Measurements from ENCODE around the gene ARL14EPL. TPM values are rescaled to one million over a fixed set of nuclear protein-coding genes. Genes with fewer than 3 reads are reported as not detected.

ARL14EPL gene
- total and polyA plus RNA-seq, 8 donors = not detected

DNA sequence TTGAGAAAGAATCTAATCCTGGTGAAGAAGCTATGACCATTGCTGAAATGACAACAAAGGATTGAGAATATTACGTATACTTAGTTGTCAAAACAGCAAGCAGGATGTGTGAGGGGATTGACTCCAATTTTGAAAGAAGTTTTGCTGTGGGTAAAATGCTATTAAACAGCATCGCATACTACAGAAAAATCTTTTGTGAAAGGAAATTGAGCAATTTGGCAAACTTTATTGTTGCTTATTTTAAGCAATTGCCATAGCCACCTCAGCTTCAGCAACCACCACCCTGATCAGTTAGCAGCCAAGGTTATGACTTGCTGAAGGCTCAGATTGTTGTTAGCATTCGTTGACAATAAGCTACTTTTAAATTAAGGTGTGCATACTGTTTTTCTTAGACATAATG, 22.5 kb upstream of the ARL14EPL start:
- Histone ChIP-seq H3K4me3 (no peak overlapping the region), H3K36me3 (no peaks in the 10 kb centered on the region), H3K27me3 (no peaks in the 10 kb centered on the region), H3K27ac (no peak overlapping the region), H3K4me1 (no peaks in the 10 kb centered on the region), H3K9me3 (no peaks in the 10 kb centered on the region)
- TF ChIP-seq, protein P1, sequence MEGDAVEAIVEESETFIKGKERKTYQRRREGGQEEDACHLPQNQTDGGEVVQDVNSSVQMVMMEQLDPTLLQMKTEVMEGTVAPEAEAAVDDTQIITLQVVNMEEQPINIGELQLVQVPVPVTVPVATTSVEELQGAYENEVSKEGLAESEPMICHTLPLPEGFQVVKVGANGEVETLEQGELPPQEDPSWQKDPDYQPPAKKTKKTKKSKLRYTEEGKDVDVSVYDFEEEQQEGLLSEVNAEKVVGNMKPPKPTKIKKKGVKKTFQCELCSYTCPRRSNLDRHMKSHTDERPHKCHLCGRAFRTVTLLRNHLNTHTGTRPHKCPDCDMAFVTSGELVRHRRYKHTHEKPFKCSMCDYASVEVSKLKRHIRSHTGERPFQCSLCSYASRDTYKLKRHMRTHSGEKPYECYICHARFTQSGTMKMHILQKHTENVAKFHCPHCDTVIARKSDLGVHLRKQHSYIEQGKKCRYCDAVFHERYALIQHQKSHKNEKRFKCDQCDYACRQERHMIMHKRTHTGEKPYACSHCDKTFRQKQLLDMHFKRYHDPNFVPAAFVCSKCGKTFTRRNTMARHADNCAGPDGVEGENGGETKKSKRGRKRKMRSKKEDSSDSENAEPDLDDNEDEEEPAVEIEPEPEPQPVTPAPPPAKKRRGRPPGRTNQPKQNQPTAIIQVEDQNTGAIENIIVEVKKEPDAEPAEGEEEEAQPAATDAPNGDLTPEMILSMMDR (IDR thresholded peaks at IDR 0.05) = no peak
- intact Hi-C loops (cut with DNase I) = no loop called here
- ATAC-seq = no peak
- FAIRE-seq = no peak
- WGBS, 2 donors = 69 to 82% methylated on average over 3 of the region's 3 CpGs
- DNase-seq = no peak

DNA sequence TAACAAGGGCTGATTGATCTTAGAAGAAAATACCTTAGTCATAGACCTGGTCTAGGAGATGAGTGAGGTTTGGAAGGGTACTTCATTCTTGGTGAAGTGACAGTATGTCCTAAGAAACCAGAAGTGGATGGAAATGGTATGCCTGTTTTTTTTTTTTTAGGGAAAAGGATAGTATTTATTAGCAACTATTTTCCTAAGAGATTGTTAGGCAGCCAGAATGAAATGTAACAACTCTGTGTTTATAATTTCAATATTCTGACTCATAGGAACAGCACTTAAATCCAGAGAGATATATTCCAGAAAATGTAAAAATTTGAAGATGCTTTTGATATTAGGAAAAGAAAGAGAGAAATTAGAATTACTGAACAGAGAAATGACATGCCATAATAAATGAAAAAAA, 21.2 kb upstream of the ARL14EPL start:
- no peak for FAIRE-seq

DNA sequence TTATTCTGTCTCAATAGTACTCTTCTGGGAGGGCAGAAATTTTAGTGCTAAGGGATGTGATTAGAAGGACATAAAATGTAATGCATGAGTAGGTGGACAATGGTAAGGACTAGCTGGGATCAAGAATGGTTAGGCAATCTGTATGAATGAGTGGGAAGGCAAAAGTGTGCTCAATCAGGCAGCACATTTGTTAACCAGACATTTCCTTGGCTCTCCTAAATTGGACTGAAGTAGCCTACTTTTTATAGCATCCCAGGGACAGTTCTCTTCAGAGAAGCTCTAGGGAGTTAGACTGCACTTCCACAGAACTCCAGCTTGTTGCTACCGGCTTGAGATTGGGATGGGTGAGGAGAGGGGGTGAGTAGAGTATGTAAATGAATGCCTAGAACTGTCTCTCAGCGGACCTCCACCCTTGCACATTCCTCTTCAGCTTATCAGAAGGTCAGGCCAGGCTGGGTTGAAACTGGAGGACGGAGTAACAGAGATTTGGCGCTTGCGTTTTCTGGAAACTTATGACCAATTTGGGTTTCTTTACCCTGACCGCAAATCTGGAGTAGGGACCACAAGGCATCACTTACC, 19.0 kb upstream of the ARL14EPL start:
- ATAC-seq (no peak), FAIRE-seq (no peak), DNase-seq (no peak)
- Histone ChIP-seq H3K27ac (no peak overlapping the region), H3K27me3 (no peaks in the 10 kb centered on the region), H3K4me1 (no peaks in the 10 kb centered on the region), H3K4me3 (no peak overlapping the region), H3K9me3 (no peaks in the 10 kb centered on the region), H3K36me3 (no peaks in the 10 kb centered on the region)
- 61 to 67% methylated on average over 6 of the region's 6 CpGs for WGBS, 2 donors
- TF ChIP-seq, protein P1 (IDR thresholded peaks at IDR 0.05) = no peak
- intact Hi-C loops (cut with DNase I) = no loop called here

More for the DNA sequence above, 21.2 kb upstream of the ARL14EPL start:
- TF ChIP-seq, protein P1 (IDR thresholded peaks at IDR 0.05) = no peak
- intact Hi-C loops (cut with DNase I) = no loop called here
- no peak for ATAC-seq
- H3K36me3 ChIP-seq = no peaks in the 10 kb centered on the region
- H3K27ac ChIP-seq = no peak overlapping the region
- DNase-seq = no peak
- no peak overlapping the region for H3K4me3 ChIP-seq
- H3K4me1 ChIP-seq = no peaks in the 10 kb centered on the region
- H3K9me3 ChIP-seq = no peaks in the 10 kb centered on the region
- no peaks in the 10 kb centered on the region for H3K27me3 ChIP-seq

DNA sequence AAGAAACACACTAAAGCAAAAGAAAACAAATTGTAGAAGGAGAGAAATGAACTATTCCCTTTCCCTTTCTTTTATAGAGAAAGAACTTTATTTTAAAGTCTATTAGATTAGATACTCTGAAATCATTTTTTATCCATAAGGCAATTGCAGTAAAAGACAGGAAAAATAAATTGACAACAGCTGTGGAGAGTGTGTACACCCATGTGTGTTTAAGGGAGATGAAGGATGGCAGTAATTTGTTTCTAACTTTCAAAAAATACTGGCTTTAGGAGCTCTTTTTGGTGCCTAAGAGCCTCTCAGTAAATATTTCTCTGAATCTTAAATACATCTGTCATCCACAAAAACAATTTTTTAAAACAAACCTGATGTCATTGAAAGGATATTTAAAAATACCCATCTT, 18.3 kb upstream of the ARL14EPL start:
- H3K4me3 ChIP-seq = no peak overlapping the region
- H3K27ac ChIP-seq = no peak overlapping the region
- H3K27me3 ChIP-seq = no peaks in the 10 kb centered on the region
- no peak for FAIRE-seq
- DNase-seq = no peak
- H3K9me3 ChIP-seq = no peaks in the 10 kb centered on the region
- no peak for ATAC-seq
- no peaks in the 10 kb centered on the region for H3K4me1 ChIP-seq
- no peaks in the 10 kb centered on the region for H3K36me3 ChIP-seq
- TF ChIP-seq, protein P1 (IDR thresholded peaks at IDR 0.05) = no peak
- intact Hi-C loops (cut with DNase I) = no loop called here

DNA sequence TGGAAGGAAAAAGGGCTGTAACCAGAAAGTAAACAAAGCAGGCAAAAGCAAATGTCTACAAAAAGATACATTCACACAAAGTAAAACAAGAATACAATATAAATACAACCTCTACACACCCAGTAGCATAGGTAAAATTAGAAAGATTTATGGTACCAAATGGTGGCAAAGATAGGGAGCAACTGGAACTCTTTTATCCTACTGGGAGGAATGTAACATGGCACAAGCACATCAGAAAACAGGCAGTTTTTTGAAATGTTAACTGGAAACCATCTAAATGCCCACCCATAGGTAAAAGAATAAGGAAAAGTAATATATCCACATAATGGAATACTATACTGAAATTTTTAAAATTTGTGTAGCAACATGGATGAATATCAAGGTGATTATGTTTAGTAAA, 8.7 kb upstream of the ARL14EPL start:
- Histone ChIP-seq H3K4me3 (no peak overlapping the region), H3K27me3 (no peaks in the 10 kb centered on the region), H3K27ac (no peak overlapping the region), H3K4me1 (peaks cover 0 to 6% (median 0%) of the 10 kb centered on the region in 3 donors), H3K36me3 (no peaks in the 10 kb centered on the region), H3K9me3 (no peaks in the 10 kb centered on the region)
- TF ChIP-seq, protein P1 (IDR thresholded peaks at IDR 0.05) = no peak
- FAIRE-seq (no peak), ATAC-seq (no peak), DNase-seq (no peak)
- intact Hi-C loops (cut with DNase I) = no loop called here
